HEK293 (cell line): ENCODE results near the gene NEK2.

ENCODE experiments used
- CTCF ChIP-seq: fragments of 450-650 bp; formaldehyde crosslinking; IDR thresholded peaks from 2 replicates; pipeline ENCODE4 v1.5.1; 2016; ENCODE audit warnings: missing biosample characterization, missing genetic modification characterization
- KLF9 ChIP-seq: fragments of 450-650 bp; formaldehyde crosslinking; IDR thresholded peaks from 2 replicates; pipeline ENCODE4 v1.5.1; 2016; ENCODE audit warnings: missing biosample characterization, missing genetic modification characterization, low read depth
- OVOL3 ChIP-seq: fragments of 450-650 bp; formaldehyde crosslinking; IDR thresholded peaks from 2 replicates; pipeline ENCODE4 v1.5.1; 2016; ENCODE audit warnings: missing biosample characterization, missing genetic modification characterization
- YY1 ChIP-seq: fragments of 450-650 bp; formaldehyde crosslinking; IDR thresholded peaks from 2 replicates; pipeline ENCODE4 v1.5.1; 2018; ENCODE audit warnings: missing biosample characterization, missing genetic modification characterization
- ZNF366 ChIP-seq: fragments of 450-650 bp; formaldehyde crosslinking; conservative IDR thresholded peaks from 2 replicates; pipeline ENCODE4 v1.5.1; 2016; ENCODE audit warnings: missing biosample characterization, missing genetic modification characterization
- ZNF433 ChIP-seq: fragments of 450-650 bp; formaldehyde crosslinking; IDR thresholded peaks from 2 replicates; pipeline ENCODE4 v1.5.1; 2016; ENCODE audit warnings: missing biosample characterization, missing genetic modification characterization, low read depth
- ZNF560 ChIP-seq: fragments of 450-650 bp; formaldehyde crosslinking; IDR thresholded peaks from 2 replicates; pipeline ENCODE4 v1.5.1; 2017; ENCODE audit warnings: missing biosample characterization, missing genetic modification characterization, borderline replicate concordance
- ZNF621 ChIP-seq: fragments of 450-650 bp; formaldehyde crosslinking; IDR thresholded peaks from 2 replicates; pipeline ENCODE4 v1.5.1; 2017; ENCODE audit warnings: missing biosample characterization, missing genetic modification characterization
- TF ChIP-seq, protein P1 (sequence below): fragments of 450-650 bp; formaldehyde crosslinking; IDR thresholded peaks from 2 replicates; pipeline ENCODE4 v1.5.1; 2016; ENCODE audit warnings: missing biosample characterization, missing genetic modification characterization
- TF ChIP-seq, protein P2 (sequence below): fragments of 450-650 bp; formaldehyde crosslinking; IDR thresholded peaks from 2 replicates; pipeline ENCODE4 v1.5.1; 2016; ENCODE audit warnings: missing biosample characterization, missing genetic modification characterization
- TF ChIP-seq, protein P3 (sequence below): fragments of 450-650 bp; formaldehyde crosslinking; IDR thresholded peaks from 2 replicates; pipeline ENCODE4 v1.5.1; 2017; ENCODE audit warnings: missing biosample characterization, missing genetic modification characterization
- TF ChIP-seq, protein P4 (sequence below): fragments of 450-650 bp; formaldehyde crosslinking; IDR thresholded peaks from 2 replicates; pipeline ENCODE4 v1.5.1; 2016; ENCODE audit warnings: missing biosample characterization, missing genetic modification characterization, low read depth
- TF ChIP-seq, protein P5 (sequence below): fragments of 450-650 bp; formaldehyde crosslinking; IDR thresholded peaks from 2 replicates; pipeline ENCODE4 v1.5.1; 2016; ENCODE audit warnings: missing biosample characterization, missing genetic modification characterization

DNA sequence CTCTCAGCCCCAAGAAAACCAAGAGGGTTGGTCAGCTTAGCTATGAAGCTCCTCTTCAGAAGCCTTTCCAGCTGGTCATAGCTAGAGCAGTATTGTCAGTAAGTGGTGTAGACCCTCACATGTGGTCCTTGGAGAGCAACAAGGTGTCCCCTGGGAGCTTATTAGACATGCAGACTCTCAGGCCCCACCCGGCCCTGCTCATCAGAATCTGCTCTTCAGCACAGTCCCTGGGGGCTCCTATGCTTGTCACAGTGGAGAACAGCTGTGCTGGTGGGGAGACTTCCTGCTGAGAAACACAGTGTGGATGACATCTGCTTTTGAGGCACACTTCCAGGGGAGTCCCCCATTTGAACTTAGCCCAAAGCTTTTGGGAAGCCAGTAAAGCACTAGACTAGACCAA lies 21.9 kb upstream of the NEK2 start:
- TF ChIP-seq ZNF621 (tag by site-specific recombination) = no peak
- no peak for TF ChIP-seq ZNF560 (tag by site-specific recombination)
- TF ChIP-seq, protein P1, sequence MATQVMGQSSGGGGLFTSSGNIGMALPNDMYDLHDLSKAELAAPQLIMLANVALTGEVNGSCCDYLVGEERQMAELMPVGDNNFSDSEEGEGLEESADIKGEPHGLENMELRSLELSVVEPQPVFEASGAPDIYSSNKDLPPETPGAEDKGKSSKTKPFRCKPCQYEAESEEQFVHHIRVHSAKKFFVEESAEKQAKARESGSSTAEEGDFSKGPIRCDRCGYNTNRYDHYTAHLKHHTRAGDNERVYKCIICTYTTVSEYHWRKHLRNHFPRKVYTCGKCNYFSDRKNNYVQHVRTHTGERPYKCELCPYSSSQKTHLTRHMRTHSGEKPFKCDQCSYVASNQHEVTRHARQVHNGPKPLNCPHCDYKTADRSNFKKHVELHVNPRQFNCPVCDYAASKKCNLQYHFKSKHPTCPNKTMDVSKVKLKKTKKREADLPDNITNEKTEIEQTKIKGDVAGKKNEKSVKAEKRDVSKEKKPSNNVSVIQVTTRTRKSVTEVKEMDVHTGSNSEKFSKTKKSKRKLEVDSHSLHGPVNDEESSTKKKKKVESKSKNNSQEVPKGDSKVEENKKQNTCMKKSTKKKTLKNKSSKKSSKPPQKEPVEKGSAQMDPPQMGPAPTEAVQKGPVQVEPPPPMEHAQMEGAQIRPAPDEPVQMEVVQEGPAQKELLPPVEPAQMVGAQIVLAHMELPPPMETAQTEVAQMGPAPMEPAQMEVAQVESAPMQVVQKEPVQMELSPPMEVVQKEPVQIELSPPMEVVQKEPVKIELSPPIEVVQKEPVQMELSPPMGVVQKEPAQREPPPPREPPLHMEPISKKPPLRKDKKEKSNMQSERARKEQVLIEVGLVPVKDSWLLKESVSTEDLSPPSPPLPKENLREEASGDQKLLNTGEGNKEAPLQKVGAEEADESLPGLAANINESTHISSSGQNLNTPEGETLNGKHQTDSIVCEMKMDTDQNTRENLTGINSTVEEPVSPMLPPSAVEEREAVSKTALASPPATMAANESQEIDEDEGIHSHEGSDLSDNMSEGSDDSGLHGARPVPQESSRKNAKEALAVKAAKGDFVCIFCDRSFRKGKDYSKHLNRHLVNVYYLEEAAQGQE (tag by site-specific recombination) = no peak
- no peak for TF ChIP-seq CTCF (tag by site-specific recombination)
- TF ChIP-seq, protein P2, sequence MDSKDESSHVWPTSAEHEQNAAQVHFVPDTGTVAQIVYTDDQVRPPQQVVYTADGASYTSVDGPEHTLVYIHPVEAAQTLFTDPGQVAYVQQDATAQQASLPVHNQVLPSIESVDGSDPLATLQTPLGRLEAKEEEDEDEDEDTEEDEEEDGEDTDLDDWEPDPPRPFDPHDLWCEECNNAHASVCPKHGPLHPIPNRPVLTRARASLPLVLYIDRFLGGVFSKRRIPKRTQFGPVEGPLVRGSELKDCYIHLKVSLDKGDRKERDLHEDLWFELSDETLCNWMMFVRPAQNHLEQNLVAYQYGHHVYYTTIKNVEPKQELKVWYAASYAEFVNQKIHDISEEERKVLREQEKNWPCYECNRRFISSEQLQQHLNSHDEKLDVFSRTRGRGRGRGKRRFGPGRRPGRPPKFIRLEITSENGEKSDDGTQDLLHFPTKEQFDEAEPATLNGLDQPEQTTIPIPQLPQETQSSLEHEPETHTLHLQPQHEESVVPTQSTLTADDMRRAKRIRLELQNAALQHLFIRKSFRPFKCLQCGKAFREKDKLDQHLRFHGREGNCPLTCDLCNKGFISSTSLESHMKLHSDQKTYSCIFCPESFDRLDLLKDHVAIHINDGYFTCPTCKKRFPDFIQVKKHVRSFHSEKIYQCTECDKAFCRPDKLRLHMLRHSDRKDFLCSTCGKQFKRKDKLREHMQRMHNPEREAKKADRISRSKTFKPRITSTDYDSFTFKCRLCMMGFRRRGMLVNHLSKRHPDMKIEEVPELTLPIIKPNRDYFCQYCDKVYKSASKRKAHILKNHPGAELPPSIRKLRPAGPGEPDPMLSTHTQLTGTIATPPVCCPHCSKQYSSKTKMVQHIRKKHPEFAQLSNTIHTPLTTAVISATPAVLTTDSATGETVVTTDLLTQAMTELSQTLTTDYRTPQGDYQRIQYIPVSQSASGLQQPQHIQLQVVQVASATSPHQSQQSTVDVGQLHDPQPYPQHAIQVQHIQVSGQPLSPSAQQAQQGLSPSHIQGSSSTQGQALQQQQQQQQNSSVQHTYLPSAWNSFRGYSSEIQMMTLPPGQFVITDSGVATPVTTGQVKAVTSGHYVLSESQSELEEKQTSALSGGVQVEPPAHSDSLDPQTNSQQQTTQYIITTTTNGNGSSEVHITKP = no peak
- TF ChIP-seq OVOL3 (tag by site-specific recombination) = no peak
- no peak for TF ChIP-seq ZNF366 (tag by site-specific recombination)
- no peak for TF ChIP-seq ZNF433 (tag by site-specific recombination)
- TF ChIP-seq, protein P3, sequence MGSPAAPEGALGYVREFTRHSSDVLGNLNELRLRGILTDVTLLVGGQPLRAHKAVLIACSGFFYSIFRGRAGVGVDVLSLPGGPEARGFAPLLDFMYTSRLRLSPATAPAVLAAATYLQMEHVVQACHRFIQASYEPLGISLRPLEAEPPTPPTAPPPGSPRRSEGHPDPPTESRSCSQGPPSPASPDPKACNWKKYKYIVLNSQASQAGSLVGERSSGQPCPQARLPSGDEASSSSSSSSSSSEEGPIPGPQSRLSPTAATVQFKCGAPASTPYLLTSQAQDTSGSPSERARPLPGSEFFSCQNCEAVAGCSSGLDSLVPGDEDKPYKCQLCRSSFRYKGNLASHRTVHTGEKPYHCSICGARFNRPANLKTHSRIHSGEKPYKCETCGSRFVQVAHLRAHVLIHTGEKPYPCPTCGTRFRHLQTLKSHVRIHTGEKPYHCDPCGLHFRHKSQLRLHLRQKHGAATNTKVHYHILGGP (tag by site-specific recombination) = no peak
- no peak for TF ChIP-seq YY1
- TF ChIP-seq KLF9 (tag by site-specific recombination) = no peak
- TF ChIP-seq, protein P4, sequence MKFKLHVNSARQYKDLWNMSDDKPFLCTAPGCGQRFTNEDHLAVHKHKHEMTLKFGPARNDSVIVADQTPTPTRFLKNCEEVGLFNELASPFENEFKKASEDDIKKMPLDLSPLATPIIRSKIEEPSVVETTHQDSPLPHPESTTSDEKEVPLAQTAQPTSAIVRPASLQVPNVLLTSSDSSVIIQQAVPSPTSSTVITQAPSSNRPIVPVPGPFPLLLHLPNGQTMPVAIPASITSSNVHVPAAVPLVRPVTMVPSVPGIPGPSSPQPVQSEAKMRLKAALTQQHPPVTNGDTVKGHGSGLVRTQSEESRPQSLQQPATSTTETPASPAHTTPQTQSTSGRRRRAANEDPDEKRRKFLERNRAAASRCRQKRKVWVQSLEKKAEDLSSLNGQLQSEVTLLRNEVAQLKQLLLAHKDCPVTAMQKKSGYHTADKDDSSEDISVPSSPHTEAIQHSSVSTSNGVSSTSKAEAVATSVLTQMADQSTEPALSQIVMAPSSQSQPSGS = no peak
- TF ChIP-seq, protein P5, sequence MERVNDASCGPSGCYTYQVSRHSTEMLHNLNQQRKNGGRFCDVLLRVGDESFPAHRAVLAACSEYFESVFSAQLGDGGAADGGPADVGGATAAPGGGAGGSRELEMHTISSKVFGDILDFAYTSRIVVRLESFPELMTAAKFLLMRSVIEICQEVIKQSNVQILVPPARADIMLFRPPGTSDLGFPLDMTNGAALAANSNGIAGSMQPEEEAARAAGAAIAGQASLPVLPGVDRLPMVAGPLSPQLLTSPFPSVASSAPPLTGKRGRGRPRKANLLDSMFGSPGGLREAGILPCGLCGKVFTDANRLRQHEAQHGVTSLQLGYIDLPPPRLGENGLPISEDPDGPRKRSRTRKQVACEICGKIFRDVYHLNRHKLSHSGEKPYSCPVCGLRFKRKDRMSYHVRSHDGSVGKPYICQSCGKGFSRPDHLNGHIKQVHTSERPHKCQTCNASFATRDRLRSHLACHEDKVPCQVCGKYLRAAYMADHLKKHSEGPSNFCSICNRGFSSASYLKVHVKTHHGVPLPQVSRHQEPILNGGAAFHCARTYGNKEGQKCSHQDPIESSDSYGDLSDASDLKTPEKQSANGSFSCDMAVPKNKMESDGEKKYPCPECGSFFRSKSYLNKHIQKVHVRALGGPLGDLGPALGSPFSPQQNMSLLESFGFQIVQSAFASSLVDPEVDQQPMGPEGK (tag by site-specific recombination) = no peak
